Measurements from ENCODE around the gene CDK5R2. TPM values are rescaled to one million over a fixed set of nuclear protein-coding genes. Genes with fewer than 3 reads are reported as not detected.
A peak's percentile ranks its signal among the peaks of the same experiment; 100 is the strongest.

CDK5R2 gene
- total RNA-seq, 4 donors from 2014 or later, result not detected

GRCh38 chr2:218960309-218961165 is 1.1 kb downstream of the CDK5R2 start:
- 3% methylated on average over 51 to 78 of the region's 87 CpGs for WGBS, 2 donors
- peak in 1 of 2 donors; percentile 80 for DNase-seq (ENCODE audit: low spot score in 2 of 2)
- no peak for TF ChIP-seq POLR2A (IDR thresholded peaks at IDR 0.05)
- TF ChIP-seq CTCF (IDR thresholded peaks at IDR 0.05), result no peak
- no peak overlapping the region for H3K4me3 ChIP-seq (ENCODE audit: low read depth, poor library complexity, severe bottlenecking)
- intact Hi-C loops (cut with DNase I; ENCODE audit: low total_unique reads), result no loop called here

GRCh38 chr2:218961229-218961628 is 1.8 kb downstream of the CDK5R2 start:
- WGBS, 2 donors, result 4 to 7% methylated on average over 4 of the region's 4 CpGs
- H3K4me3 ChIP-seq (ENCODE audit: low read depth, poor library complexity, severe bottlenecking), result no peak overlapping the region
- no peak for DNase-seq (ENCODE audit: low spot score in 2 of 2)
- no peak for TF ChIP-seq CTCF (IDR thresholded peaks at IDR 0.05)
- TF ChIP-seq POLR2A (IDR thresholded peaks at IDR 0.05), result no peak
- intact Hi-C loops (cut with DNase I; ENCODE audit: low total_unique reads), result no loop called here

GRCh38 chr2:218961651-218962570 is 2.4 kb downstream of the CDK5R2 start:
- peak in 1 of 2 donors; percentile 71 for DNase-seq (ENCODE audit: low spot score in 2 of 2)

GRCh38 chr2:218962859-218963492 is 3.5 kb downstream of the CDK5R2 start:
- H3K4me3 ChIP-seq (ENCODE audit: low read depth, poor library complexity, severe bottlenecking), result no peak overlapping the region
- DNase-seq (ENCODE audit: low spot score in 2 of 2), result peak; percentile 48 to 90
- TF ChIP-seq CTCF (IDR thresholded peaks at IDR 0.05), result no peak
- no peak for TF ChIP-seq POLR2A (IDR thresholded peaks at IDR 0.05)
- 1 to 3% methylated on average over 37 to 40 of the region's 42 CpGs for WGBS, 2 donors
- intact Hi-C loops (cut with DNase I; ENCODE audit: low total_unique reads), result no loop called here

More at GRCh38 chr2:218961651-218962570, 2.4 kb downstream of the CDK5R2 start:
- intact Hi-C loops (cut with DNase I; ENCODE audit: low total_unique reads), result no loop called here
- WGBS, 2 donors, result 8 to 13% methylated on average over 33 to 34 of the region's 34 CpGs
- TF ChIP-seq CTCF (IDR thresholded peaks at IDR 0.05) (no peak), POLR2A (IDR thresholded peaks at IDR 0.05) (no peak)
- no peak overlapping the region for H3K4me3 ChIP-seq (ENCODE audit: low read depth, poor library complexity, severe bottlenecking)

GRCh38 chr2:218963601-218964000 is 4.1 kb downstream of the CDK5R2 start:
- TF ChIP-seq CTCF (IDR thresholded peaks at IDR 0.05) (no peak), POLR2A (IDR thresholded peaks at IDR 0.05) (no peak)
- WGBS, 2 donors, result 20 to 23% methylated on average over 5 of the region's 5 CpGs
- intact Hi-C loops (cut with DNase I; ENCODE audit: low total_unique reads), result no loop called here
- DNase-seq (ENCODE audit: low spot score in 2 of 2), result no peak
- H3K4me3 ChIP-seq (ENCODE audit: low read depth, poor library complexity, severe bottlenecking), result no peak overlapping the region

Data from lower leg skin (tissue), 4 donors.